ENCODE measurements around the gene MYO6.

GRCh38 chr6:75827163-75827562 lies 78.1 kb downstream of the MYO6 start:
- TF ChIP-seq CTCF (IDR thresholded peaks at IDR 0.05) (no peak), POLR2A (IDR thresholded peaks at IDR 0.05) (no peak), EP300 (IDR thresholded peaks at IDR 0.05; ENCODE audit: low read depth) (no peak)
